HepG2 (cell line): Measurements from ENCODE around the gene C7orf57. TPM values are rescaled to one million over a fixed set of nuclear protein-coding genes. Genes with fewer than 3 reads are reported as not detected.

Experiments used
- ATAD3A ChIP-seq: sonication (generic); formaldehyde crosslinking; IDR thresholded peaks from 2 replicates; pipeline ENCODE4 v1.4.0; 2020; ENCODE audit warnings: missing genetic modification reagents
- CEBPB ChIP-seq: IDR thresholded peaks from 2 replicates; pipeline ENCODE4 v1.6.1; 2011; ENCODE audit warnings: low read depth, low read length, improper control_type of control experiment, borderline replicate concordance
- FOXA1 ChIP-seq, 2 experiments: fragments of 450-650 bp in 1 of 2; sonication (generic) in 1 of 2; formaldehyde crosslinking in 1 of 2; IDR thresholded peaks; 2 replicates each; pipeline versions ENCODE4 v1.4.0 to v1.6.1; 2016 to 2020; ENCODE audit warnings: missing genetic modification reagents in 1 of 2
- HNRNPK ChIP-seq: fragments of 200-400 bp; formaldehyde crosslinking; IDR thresholded peaks from 2 replicates; pipeline ENCODE4 v1.6.1; 2018; ENCODE audit warnings: low read length, low read depth, moderate library complexity, mild to moderate bottlenecking; ENCODE audit not compliant: poor library complexity, severe bottlenecking
- KDM3A ChIP-seq: IDR thresholded peaks from 2 replicates; pipeline ENCODE4 v1.6.1; 2018; ENCODE audit warnings: low read depth, missing compliant biosample characterization
- KMT2B ChIP-seq: IDR thresholded peaks from 2 replicates; pipeline ENCODE4 v1.6.1; 2016; ENCODE audit warnings: missing genetic modification reagents, missing compliant biosample characterization
- MYNN ChIP-seq: sonication (generic); formaldehyde crosslinking; IDR thresholded peaks from 2 replicates; pipeline ENCODE4 v1.4.0; 2020; ENCODE audit warnings: mild to moderate bottlenecking, low read depth, missing genetic modification reagents
- NCOA5 ChIP-seq: sonication (generic); formaldehyde crosslinking; IDR thresholded peaks from 2 replicates; pipeline ENCODE4 v1.4.0; 2020; ENCODE audit warnings: missing genetic modification reagents
- NONO ChIP-seq, 2 experiments: fragments of 450-650 bp in 1 of 2; sonication (generic) in 1 of 2; formaldehyde crosslinking in 1 of 2; IDR thresholded peaks in 1 of 2; conservative IDR thresholded peaks in 1 of 2; 2 replicates each; pipeline versions ENCODE4 v1.6.1 to v1.8.0; 2017 to 2022; ENCODE audit warnings: mild to moderate bottlenecking in 1 of 2, missing genetic modification reagents in 1 of 2, moderate library complexity in 1 of 2
- NR2F6 ChIP-seq, 2 experiments: IDR thresholded peaks; 2 replicates each; pipeline ENCODE4 v1.6.1; 2016; ENCODE audit warnings: antibody characterized with exemption in 1 of 2, mild to moderate bottlenecking in 1 of 2
- PHF20 ChIP-seq: sonication (generic); formaldehyde crosslinking; IDR thresholded peaks from 2 replicates; pipeline ENCODE4 v1.5.0; 2020; ENCODE audit warnings: mild to moderate bottlenecking, missing genetic modification reagents
- SIN3A ChIP-seq: IDR thresholded peaks from 2 replicates; pipeline ENCODE4 v1.6.1; 2011; ENCODE audit warnings: low read depth, mild to moderate bottlenecking, control low read depth, low read length, borderline replicate concordance
- STAG1 ChIP-seq: sonication (generic); formaldehyde crosslinking; IDR thresholded peaks from 2 replicates; pipeline ENCODE4 v1.4.0; 2020; ENCODE audit warnings: missing genetic modification reagents
- TFDP2 ChIP-seq: sonication (generic); formaldehyde crosslinking; IDR thresholded peaks from 2 replicates; pipeline ENCODE4 v1.4.0; 2020; ENCODE audit warnings: missing genetic modification reagents
- XBP1 ChIP-seq: sonication (generic); formaldehyde crosslinking; IDR thresholded peaks from 2 replicates; pipeline ENCODE4 v1.5.0; 2020; ENCODE audit warnings: missing genetic modification reagents
- ZFYVE20 ChIP-seq: sonication (generic); formaldehyde crosslinking; IDR thresholded peaks from 2 replicates; pipeline ENCODE4 v1.8.0; 2023; ENCODE audit warnings: low read depth, mild to moderate bottlenecking, moderate library complexity, missing genetic modification reagents, borderline replicate concordance
- ZNF180 ChIP-seq: sonication (generic); formaldehyde crosslinking; IDR thresholded peaks from 2 replicates; pipeline ENCODE4 v1.4.0; 2020; ENCODE audit warnings: low read depth, missing genetic modification reagents, borderline replicate concordance
- ZNF275 ChIP-seq: sonication (generic); formaldehyde crosslinking; IDR thresholded peaks from 2 replicates; pipeline ENCODE4 v1.8.0; 2022; ENCODE audit warnings: missing genetic modification reagents, mild to moderate bottlenecking, inconsistent platforms, borderline replicate concordance
- ZNF30 ChIP-seq: sonication (generic); formaldehyde crosslinking; IDR thresholded peaks from 2 replicates; pipeline ENCODE4 v1.5.0; 2020; ENCODE audit warnings: mild to moderate bottlenecking, missing genetic modification reagents
- ZNF430 ChIP-seq: sonication (generic); formaldehyde crosslinking; IDR thresholded peaks from 2 replicates; pipeline ENCODE4 v1.9.0; 2021; ENCODE audit warnings: mild to moderate bottlenecking, missing genetic modification reagents
- ZNF629 ChIP-seq: sonication (generic); formaldehyde crosslinking; conservative IDR thresholded peaks from 2 replicates; pipeline ENCODE4 v1.5.0; 2020; ENCODE audit warnings: missing genetic modification reagents
- ZNF652 ChIP-seq: IDR thresholded peaks from 2 replicates; pipeline ENCODE4 v1.6.1; 2016; ENCODE audit warnings: low read depth, borderline replicate concordance
- ZNF670 ChIP-seq: sonication (generic); formaldehyde crosslinking; IDR thresholded peaks from 2 replicates; pipeline ENCODE4 v1.8.0; 2022; ENCODE audit warnings: mild to moderate bottlenecking, missing genetic modification reagents, borderline replicate concordance
- ZNF7 ChIP-seq: IDR thresholded peaks from 2 replicates; pipeline ENCODE4 v1.6.1; 2016; ENCODE audit warnings: missing biosample characterization, missing genetic modification reagents
- ZNF800 ChIP-seq: sonication (generic); formaldehyde crosslinking; IDR thresholded peaks from 2 replicates; pipeline ENCODE4 v1.4.0; 2020; ENCODE audit warnings: missing genetic modification reagents
- polyA plus RNA-seq, 8 experiments: library from polyadenylated mRNA; depleted of rRNA in 3 of 8; stranded (reverse) in 7 of 8; unstranded in 1 of 8; fragments of >200 nt; fragmentation: Illumina TruSeq in 4 of 8; extraction: Trizol in 4 of 8; gene quantifications; 2 replicates each; pipeline versions ENCODE4 v1.2.1 to v1.2.3, GENCODE V29; 2011 to 2016; ENCODE audit warnings: low read depth in 4 of 8, missing spikeins in 1 of 8, mixed read lengths in 1 of 8; ENCODE audit not compliant: insufficient read depth in 1 of 8
- total RNA-seq, 5 experiments: library from RNA; depleted of rRNA; stranded (reverse); fragments of >200 nt; fragmentation: Illumina TruSeq; extraction: Trizol; gene quantifications; 2 replicates each; pipeline ENCODE4 v1.2.3, GENCODE V29; 2016; ENCODE audit warnings: low read depth in 1 of 5

Gene C7orf57
- total and polyA plus RNA-seq, 2 of the 13 experiments (the other 11 are each of a cell fraction or from before 2014, with no cell fraction given) = not detected

GRCh38 chr7:48109848-48110663 is 74.7 kb downstream of the C7orf57 start (continued):
- TF ChIP-seq HNRNPK = no peak
- no peak for TF ChIP-seq NCOA5 (CRISPR knock-in tag)
- TF ChIP-seq ZNF275 (CRISPR knock-in tag) = no peak
- peak; percentile 32; the same call in 1 of the 2 replicates for TF ChIP-seq KDM3A (CRISPR knock-in tag)
- no peak for TF ChIP-seq TFDP2 (CRISPR knock-in tag)
- no peak for TF ChIP-seq PHF20 (CRISPR knock-in tag)
- no peak for TF ChIP-seq ZNF7
- TF ChIP-seq ZNF180 (CRISPR knock-in tag) = no peak
- TF ChIP-seq STAG1 = peak; percentile 94
- no peak for TF ChIP-seq ZNF30 (CRISPR knock-in tag)
- no peak for TF ChIP-seq FOXA1 (IDR thresholded peaks at IDR 0.05)
- peak; percentile 68 for TF ChIP-seq FOXA1 (CRISPR knock-in tag; IDR thresholded peaks at IDR 0.05)
- no peak for TF ChIP-seq ZNF670 (CRISPR knock-in tag)
- TF ChIP-seq NONO (IDR thresholded peaks at IDR 0.05) = no peak
- TF ChIP-seq NONO (CRISPR knock-in tag; conservative IDR thresholded peaks at IDR 0.05) = no peak
- TF ChIP-seq CEBPB = no peak
- no peak for TF ChIP-seq ZNF800
- no peak for TF ChIP-seq ZNF430 (CRISPR knock-in tag)
- no peak for TF ChIP-seq MYNN (CRISPR knock-in tag)
- no peak for TF ChIP-seq ZNF629 (CRISPR knock-in tag)
- TF ChIP-seq SIN3A = no peak
- TF ChIP-seq XBP1 = no peak
- TF ChIP-seq ATAD3A (CRISPR knock-in tag) = no peak
- peak; percentile 73 for TF ChIP-seq NR2F6 (IDR thresholded peaks at IDR 0.05)
- TF ChIP-seq NR2F6 (CRISPR knock-in tag; IDR thresholded peaks at IDR 0.05) = peak; percentile 87
- no peak for TF ChIP-seq KMT2B
- TF ChIP-seq ZFYVE20 (CRISPR knock-in tag) = no peak
- no peak for TF ChIP-seq ZNF652 (CRISPR knock-in tag)
